VCaP (cell line): Measurements from ENCODE around the gene UPK2.

Experiments
- H3K27ac ChIP-seq: fragments of 450-650 bp; 2 replicates; pipeline ENCODE4 v1.5.1; 2017
- CTCF ChIP-seq: fragments of 450-650 bp; conservative IDR thresholded peaks from 2 replicates; pipeline ENCODE4 v1.5.1; 2017; ENCODE audit warnings: mild to moderate bottlenecking, moderate library complexity

UPK2 gene

GRCh38 chr11:118921121-118921928 is 34.8 kb upstream of the UPK2 start:
- TF ChIP-seq CTCF: no peak
- peak overlapping the region; percentile 97 for H3K27ac ChIP-seq

- H3K27ac ChIP-seq: peak overlapping the region; percentile 97
- no peak for TF ChIP-seq CTCF
Measured at GRCh38 chr11:118921929-118922744, 34.0 kb upstream of the UPK2 start.

- peak overlapping the region; percentile 97 for H3K27ac ChIP-seq
- TF ChIP-seq CTCF: no peak
Measured at GRCh38 chr11:118922745-118923627, 33.1 kb upstream of the UPK2 start.

- no peak for TF ChIP-seq CTCF
- peak overlapping the region; percentile 97 for H3K27ac ChIP-seq
Measured at GRCh38 chr11:118923721-118924587, 32.1 kb upstream of the UPK2 start.

GRCh38 chr11:118924591-118925585 is 31.2 kb upstream of the UPK2 start:
- TF ChIP-seq CTCF: no peak
- peak overlapping the region; percentile 97 for H3K27ac ChIP-seq
